OCI-LY1 (cell line): ENCODE results near the gene CDK11A.

Experiments used
- EZH2 ChIP-seq: fragments of 200-600 bp; sonication (generic), shearing (Covaris generic); IDR thresholded peaks from 2 replicates; pipeline ENCODE4 v1.8.0; 2017; ENCODE audit warnings: borderline replicate concordance, mixed run types, mild to moderate bottlenecking, antibody characterized with exemption, low read length, moderate library complexity, mixed read lengths
- TF ChIP-seq, protein P1 (sequence below): fragments of 200-600 bp; sonication (generic), shearing (Covaris generic); IDR thresholded peaks from 2 replicates; pipeline ENCODE4 v1.5.1; 2017; ENCODE audit warnings: mild to moderate bottlenecking, antibody characterized with exemption, low read length, moderate library complexity, mixed read lengths

GRCh38 chr1:1760715-1761114, 36.6 kb upstream of the CDK11A start:
- TF ChIP-seq, protein P1, sequence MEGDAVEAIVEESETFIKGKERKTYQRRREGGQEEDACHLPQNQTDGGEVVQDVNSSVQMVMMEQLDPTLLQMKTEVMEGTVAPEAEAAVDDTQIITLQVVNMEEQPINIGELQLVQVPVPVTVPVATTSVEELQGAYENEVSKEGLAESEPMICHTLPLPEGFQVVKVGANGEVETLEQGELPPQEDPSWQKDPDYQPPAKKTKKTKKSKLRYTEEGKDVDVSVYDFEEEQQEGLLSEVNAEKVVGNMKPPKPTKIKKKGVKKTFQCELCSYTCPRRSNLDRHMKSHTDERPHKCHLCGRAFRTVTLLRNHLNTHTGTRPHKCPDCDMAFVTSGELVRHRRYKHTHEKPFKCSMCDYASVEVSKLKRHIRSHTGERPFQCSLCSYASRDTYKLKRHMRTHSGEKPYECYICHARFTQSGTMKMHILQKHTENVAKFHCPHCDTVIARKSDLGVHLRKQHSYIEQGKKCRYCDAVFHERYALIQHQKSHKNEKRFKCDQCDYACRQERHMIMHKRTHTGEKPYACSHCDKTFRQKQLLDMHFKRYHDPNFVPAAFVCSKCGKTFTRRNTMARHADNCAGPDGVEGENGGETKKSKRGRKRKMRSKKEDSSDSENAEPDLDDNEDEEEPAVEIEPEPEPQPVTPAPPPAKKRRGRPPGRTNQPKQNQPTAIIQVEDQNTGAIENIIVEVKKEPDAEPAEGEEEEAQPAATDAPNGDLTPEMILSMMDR: no peak
- TF ChIP-seq EZH2: no peak
